ENCODE data around the gene AKR1D1.

AKR1D1 gene

GRCh38 chr7:138076196-138076595 lies at the start of gene AKR1D1:
Gene AKR1D1 (plus strand): TSS chr7:138076459. CDS start chr7:138076519, 60 bp downstream.
- no peak for DNase-seq
- TF ChIP-seq EZH2 (optimal IDR thresholded peaks at IDR 0.05; ENCODE audit: low read depth, low read length) (no peak), CTCF (IDR thresholded peaks at IDR 0.05; ENCODE audit: low read length) (no peak), EZH2phosphoT487 (IDR thresholded peaks at IDR 0.05; ENCODE audit: low read length) (no peak)
- H3K4me3 ChIP-seq (ENCODE audit: low read length): no peak within 1 kb of the TSS
- H3K79me2 ChIP-seq (ENCODE audit: low read length): no peaks in the 10 kb centered on the region
- no peaks in the 10 kb centered on the region for H4K20me1 ChIP-seq (ENCODE audit: insufficient read depth, low read length)
- H3F3A ChIP-seq (ENCODE audit: insufficient read depth, low read length): no peaks in the 10 kb centered on the region
- H3K9me3 ChIP-seq (replicated peaks; ENCODE audit: insufficient read depth, low read length): no peaks in the 10 kb centered on the region
- no peaks in the 10 kb centered on the region for H3K27me3 ChIP-seq (replicated peaks; ENCODE audit: insufficient read depth, low read length)
- peaks cover 5% of the 10 kb centered on the region; the same call in 1 of the 2 replicates for H3K4me1 ChIP-seq (ENCODE audit: low read length)
- no peaks in the 10 kb centered on the region for H3K9me2 ChIP-seq (replicated peaks; ENCODE audit: insufficient read depth, low read length)
- no peak within 1 kb of the TSS for H2AFZ ChIP-seq (ENCODE audit: low read length)
- H3K27ac ChIP-seq (ENCODE audit: low read length): no peak within 1 kb of the TSS
- H3K36me3 ChIP-seq (replicated peaks; ENCODE audit: insufficient read depth, low read length): no peaks in the 10 kb centered on the region
- H3K4me2 ChIP-seq (ENCODE audit: low read depth, low read length): no peak within 1 kb of the TSS
- no peak within 1 kb of the TSS for H3K9ac ChIP-seq (ENCODE audit: low read length)

GRCh38 chr7:138027100-138027499 lies 49.2 kb upstream of the AKR1D1 start:
- H3K9ac ChIP-seq (ENCODE audit: low read length): no peak overlapping the region
- H3K27me3 ChIP-seq (replicated peaks; ENCODE audit: insufficient read depth, low read length): no peaks in the 10 kb centered on the region
- H3K36me3 ChIP-seq (replicated peaks; ENCODE audit: insufficient read depth, low read length): no peaks in the 10 kb centered on the region
- peak overlapping the region; percentile 15; the same call in 1 of the 2 replicates for H2AFZ ChIP-seq (ENCODE audit: low read length)
- H3K9me2 ChIP-seq (replicated peaks; ENCODE audit: insufficient read depth, low read length): no peaks in the 10 kb centered on the region
- no peak for TF ChIP-seq EZH2phosphoT487 (IDR thresholded peaks at IDR 0.05; ENCODE audit: low read length)
- TF ChIP-seq CTCF (IDR thresholded peaks at IDR 0.05; ENCODE audit: low read length): no peak
- no peak for TF ChIP-seq EZH2 (optimal IDR thresholded peaks at IDR 0.05; ENCODE audit: low read depth, low read length)
- no peak overlapping the region for H3K4me3 ChIP-seq (ENCODE audit: low read length)
- H3K79me2 ChIP-seq (ENCODE audit: low read length): no peaks in the 10 kb centered on the region
- H3K9me3 ChIP-seq (replicated peaks; ENCODE audit: insufficient read depth, low read length): no peaks in the 10 kb centered on the region
- no peak for DNase-seq
- H3K27ac ChIP-seq (ENCODE audit: low read length): peak overlapping the region; percentile 91; the same call in 1 of the 2 replicates
- H3K4me2 ChIP-seq (ENCODE audit: low read depth, low read length): peak overlapping the region; percentile 58; the same call in 1 of the 2 replicates
- peaks cover 43% of the 10 kb centered on the region for H3F3A ChIP-seq (ENCODE audit: insufficient read depth, low read length)
- H3K4me1 ChIP-seq (ENCODE audit: low read length): peaks cover 73% of the 10 kb centered on the region
- no peaks in the 10 kb centered on the region for H4K20me1 ChIP-seq (ENCODE audit: insufficient read depth, low read length)

GRCh38 chr7:138029126-138029525 lies 47.1 kb upstream of the AKR1D1 start:
- no peaks in the 10 kb centered on the region for H3K27me3 ChIP-seq (replicated peaks; ENCODE audit: insufficient read depth, low read length)
- H4K20me1 ChIP-seq (ENCODE audit: insufficient read depth, low read length): no peaks in the 10 kb centered on the region
- peaks cover 34% of the 10 kb centered on the region for H3F3A ChIP-seq (ENCODE audit: insufficient read depth, low read length)
- no peaks in the 10 kb centered on the region for H3K9me3 ChIP-seq (replicated peaks; ENCODE audit: insufficient read depth, low read length)
- H3K36me3 ChIP-seq (replicated peaks; ENCODE audit: insufficient read depth, low read length): no peaks in the 10 kb centered on the region
- H3K9me2 ChIP-seq (replicated peaks; ENCODE audit: insufficient read depth, low read length): no peaks in the 10 kb centered on the region
- peaks cover 64% of the 10 kb centered on the region for H3K4me1 ChIP-seq (ENCODE audit: low read length)
- no peak overlapping the region for H3K4me3 ChIP-seq (ENCODE audit: low read length)
- no peak overlapping the region for H3K9ac ChIP-seq (ENCODE audit: low read length)
- H3K27ac ChIP-seq (ENCODE audit: low read length): no peak overlapping the region; the same call in 1 of the 2 replicates
- H2AFZ ChIP-seq (ENCODE audit: low read length): no peak overlapping the region
- H3K4me2 ChIP-seq (ENCODE audit: low read depth, low read length): peak overlapping the region; percentile 58; the same call in 1 of the 2 replicates
- DNase-seq: no peak
- TF ChIP-seq EZH2 (optimal IDR thresholded peaks at IDR 0.05; ENCODE audit: low read depth, low read length): no peak
- no peaks in the 10 kb centered on the region for H3K79me2 ChIP-seq (ENCODE audit: low read length)

- Histone ChIP-seq H4K20me1 (ENCODE audit: insufficient read depth, low read length) (no peaks in the 10 kb centered on the region), H3K4me2 (ENCODE audit: low read depth, low read length) (no peak overlapping the region)
Observed at GRCh38 chr7:138029941-138030340, 46.3 kb upstream of the AKR1D1 start.

More at GRCh38 chr7:138029941-138030340, 46.3 kb upstream of the AKR1D1 start:
- Histone ChIP-seq H3K27me3 (replicated peaks; ENCODE audit: insufficient read depth, low read length) (no peaks in the 10 kb centered on the region), H3K9me2 (replicated peaks; ENCODE audit: insufficient read depth, low read length) (no peaks in the 10 kb centered on the region), H3K79me2 (ENCODE audit: low read length) (no peaks in the 10 kb centered on the region), H3F3A (ENCODE audit: insufficient read depth, low read length) (peaks cover 26% of the 10 kb centered on the region), H3K4me3 (ENCODE audit: low read length) (no peak overlapping the region), H3K4me1 (ENCODE audit: low read length) (peaks cover 56% of the 10 kb centered on the region), H2AFZ (ENCODE audit: low read length) (no peak overlapping the region), H3K27ac (ENCODE audit: low read length) (no peak overlapping the region), H3K9me3 (replicated peaks; ENCODE audit: insufficient read depth, low read length) (no peaks in the 10 kb centered on the region), H3K36me3 (replicated peaks; ENCODE audit: insufficient read depth, low read length) (no peaks in the 10 kb centered on the region), H3K9ac (ENCODE audit: low read length) (no peak overlapping the region)
- no peak for TF ChIP-seq EZH2phosphoT487 (IDR thresholded peaks at IDR 0.05; ENCODE audit: low read length)
- no peak for TF ChIP-seq CTCF (IDR thresholded peaks at IDR 0.05; ENCODE audit: low read length)
- no peak for TF ChIP-seq EZH2 (optimal IDR thresholded peaks at IDR 0.05; ENCODE audit: low read depth, low read length)
- no peak for DNase-seq
